GM23338 (cell line): ENCODE results near the gene STK17A. TPM values are rescaled to one million over a fixed set of nuclear protein-coding genes. Genes with fewer than 3 reads are reported as not detected.
A peak's percentile ranks its signal among the peaks of the same experiment; 100 is the strongest.

Source experiments
- ATAC-seq: fragments of 200-7000 bp; cut with Tn5 transposase; 3 replicates; pipeline ENCODE4 v1.9.1; 2020
- DNase-seq: peaks from one replicate; pipeline ENCODE4 v3.0.0-alpha.2; 2015; ENCODE audit warnings: low spot score
- H2AFZ ChIP-seq: fragments of 200-600 bp; sonication (generic); 2 replicates; pipeline ENCODE4 v1.8.0; 2016; ENCODE audit warnings: antibody characterized with exemption, mild to moderate bottlenecking, moderate library complexity
- H3F3A ChIP-seq: fragments of 200-600 bp; sonication (generic); replicated peaks from 2 replicates; pipeline ENCODE4 v1.8.0; 2017; ENCODE audit warnings: antibody characterized with exemption, mixed run types, low read depth
- H3K27ac ChIP-seq: fragments of 200-600 bp; sonication (generic); 2 replicates; pipeline ENCODE4 v1.6.1; 2016; ENCODE audit warnings: low read depth
- H3K27me3 ChIP-seq: fragments of 200-600 bp; sonication (generic); 2 replicates; pipeline ENCODE4 v1.8.0; 2016; ENCODE audit warnings: mild to moderate bottlenecking, mixed run types, moderate library complexity; ENCODE audit not compliant: insufficient read depth
- H3K36me3 ChIP-seq: fragments of 200-600 bp; sonication (generic); 2 replicates; pipeline ENCODE4 v1.8.0; 2016; ENCODE audit warnings: mild to moderate bottlenecking; ENCODE audit not compliant: insufficient read depth
- H3K4me1 ChIP-seq: fragments of 200-600 bp; sonication (generic); 2 replicates; pipeline ENCODE4 v1.8.0; 2016; ENCODE audit warnings: mild to moderate bottlenecking, moderate library complexity; ENCODE audit not compliant: insufficient read depth
- H3K4me2 ChIP-seq: fragments of 200-600 bp; sonication (generic); 2 replicates; pipeline ENCODE4 v1.7.1; 2017; ENCODE audit warnings: mixed run types
- H3K4me3 ChIP-seq: fragments of 200-600 bp; sonication (generic); 2 replicates; pipeline ENCODE4 v1.6.1; 2016; ENCODE audit warnings: mixed run types
- H3K79me2 ChIP-seq: fragments of 200-600 bp; sonication (generic); replicated peaks from 2 replicates; pipeline ENCODE4 v1.8.0; 2017; ENCODE audit warnings: mild to moderate bottlenecking; ENCODE audit not compliant: insufficient read depth
- H3K9me2 ChIP-seq: fragments of 200-600 bp; sonication (generic); 2 replicates; pipeline ENCODE4 v1.8.0; 2017; ENCODE audit not compliant: insufficient read depth
- H4K20me1 ChIP-seq: fragments of 200-600 bp; sonication (generic); replicated peaks from 2 replicates; pipeline ENCODE4 v1.8.0; 2017; ENCODE audit warnings: mild to moderate bottlenecking; ENCODE audit not compliant: insufficient read depth
- H3K27ac Mint-ChIP-seq: 2 replicates; pipeline ENCODE4 v1.8.0; 2020; ENCODE audit warnings: inconsistent platforms, mild to moderate bottlenecking, moderate library complexity, mixed read lengths
- H3K27me3 Mint-ChIP-seq: 3 replicates; pipeline ENCODE4 v1.8.0; 2022; ENCODE audit warnings: low read depth, mild to moderate bottlenecking, moderate library complexity, mixed read lengths, inconsistent platforms; ENCODE audit not compliant: insufficient read depth, poor library complexity
- H3K36me3 Mint-ChIP-seq: 3 replicates; pipeline ENCODE4 v1.8.0; 2021; ENCODE audit warnings: low read depth, mild to moderate bottlenecking, inconsistent platforms, moderate library complexity, mixed read lengths
- H3K4me1 Mint-ChIP-seq: 3 replicates; pipeline ENCODE4 v1.8.0; 2020; ENCODE audit warnings: mild to moderate bottlenecking, inconsistent platforms, mixed read lengths
- H3K4me3 Mint-ChIP-seq: 3 replicates; pipeline ENCODE4 v1.8.0; 2021; ENCODE audit warnings: moderate library complexity, mild to moderate bottlenecking, inconsistent platforms, mixed read lengths
- H3K9me3 Mint-ChIP-seq: 3 replicates; pipeline ENCODE4 v1.8.0; 2020; ENCODE audit warnings: moderate library complexity, mild to moderate bottlenecking, inconsistent platforms, mixed read lengths
- ETS1 ChIP-seq: IDR thresholded peaks from 2 replicates; pipeline ENCODE4 v1.6.1; 2016; ENCODE audit warnings: antibody characterized with exemption
- POLR2AphosphoS5 ChIP-seq: IDR thresholded peaks from 2 replicates; pipeline ENCODE4 v1.6.1; 2016; ENCODE audit warnings: antibody characterized with exemption, low read depth
- STAT1 ChIP-seq: IDR thresholded peaks from one replicate; pipeline ENCODE4 v1.6.1; 2016; ENCODE audit warnings: antibody characterized with exemption; ENCODE audit not compliant: unreplicated experiment
- ZNF462 ChIP-seq: fragments of 250-450 bp; sonication (Bioruptor Pico); IDR thresholded peaks from 2 replicates; pipeline ENCODE4 v1.5.0; 2020; ENCODE audit warnings: mild to moderate bottlenecking, moderate library complexity
- polyA plus RNA-seq: library from polyadenylated mRNA; unstranded; fragments of >200 nt; fragmentation: Nextera tagmentation; extraction: Ambion mirVana; gene quantifications from 2 replicates; pipeline ENCODE4 v1.2.1, GENCODE V29; 2016
- total RNA-seq: library from RNA; depleted of rRNA; stranded (reverse); fragments of >200 nt; shearing (Covaris generic); gene quantifications from 2 replicates; pipeline ENCODE4 v1.2.3, GENCODE V29; 2014

STK17A gene
- total and polyA plus RNA-seq, 2 experiments from 2014 or later: 21.2 to 21.8 TPM

- Histone ChIP-seq H3K79me2 (no peaks in the 10 kb centered on the region), H3K9me2 (peaks cover 9% of the 10 kb centered on the region; the same call in 1 of the 2 replicates), H3K27ac (no peak overlapping the region), H3K4me2 (no peak overlapping the region), H2AFZ (no peak overlapping the region), H3K4me3 (no peak overlapping the region), H3K36me3 (no peaks in the 10 kb centered on the region), H3K4me1 (peaks cover 12% of the 10 kb centered on the region), H3K27me3 (no peaks in the 10 kb centered on the region), H3F3A (peaks cover 5% of the 10 kb centered on the region), H4K20me1 (no peaks in the 10 kb centered on the region)
- Mint-ChIP-seq H3K27ac (no peak overlapping the region), H3K36me3 (no peaks in the 10 kb centered on the region; the same call in 2 of the 3 replicates), H3K4me3 (no peak overlapping the region), H3K4me1 (peaks cover 13% of the 10 kb centered on the region), H3K27me3 (peaks cover 2% of the 10 kb centered on the region), H3K9me3 (no peaks in the 10 kb centered on the region)
- ATAC-seq (no peak), DNase-seq (no peak)
- TF ChIP-seq ETS1 (no peak), ZNF462 (CRISPR knock-in tag) (no peak), STAT1 (no peak), POLR2AphosphoS5 (no peak)
These were observed 23.0 kb upstream of the STK17A start for GRCh38 chr7:43559946-43560335.

- H3K4me3 ChIP-seq: no peak overlapping the region
- Mint-ChIP-seq H3K36me3 (no peaks in the 10 kb centered on the region; the same call in 2 of the 3 replicates), H3K27me3 (peaks cover 2% of the 10 kb centered on the region), H3K4me1 (peaks cover 4% of the 10 kb centered on the region), H3K4me3 (no peak overlapping the region), H3K27ac (no peak overlapping the region), H3K9me3 (no peaks in the 10 kb centered on the region)
- no peak for DNase-seq
- no peaks in the 10 kb centered on the region for H3K27me3 ChIP-seq
- H2AFZ ChIP-seq: peak overlapping the region; percentile 74
- ATAC-seq: no peak; the same call in 2 of the 3 replicates
- H3K4me1 ChIP-seq: peaks cover 3% of the 10 kb centered on the region
- H3K27ac ChIP-seq: no peak overlapping the region
- no peaks in the 10 kb centered on the region for H4K20me1 ChIP-seq
- H3F3A ChIP-seq: peaks cover 2% of the 10 kb centered on the region; the same call in 1 of the 2 replicates
- H3K9me2 ChIP-seq: peaks cover 9% of the 10 kb centered on the region; the same call in 1 of the 2 replicates
- H3K36me3 ChIP-seq: no peaks in the 10 kb centered on the region
- H3K4me2 ChIP-seq: no peak overlapping the region
- no peaks in the 10 kb centered on the region for H3K79me2 ChIP-seq
- no peak for TF ChIP-seq ZNF462 (CRISPR knock-in tag)
These were observed 22.1 kb upstream of the STK17A start for GRCh38 chr7:43560742-43561330.
